Measurements from ENCODE around the gene AFF2. TPM values are rescaled to one million over a fixed set of nuclear protein-coding genes. Genes with fewer than 3 reads are reported as not detected.

AFF2 gene
- total and polyA plus RNA-seq, 10 donors, result 0.04 to 26.6 (median 8.7) TPM

- intact Hi-C loops (cut with DNase I; ENCODE audit: low total_unique reads), result no loop called here
- no peaks in the 10 kb centered on the region for H3K36me3 ChIP-seq
- no peak for TF ChIP-seq POLR2A (IDR thresholded peaks at IDR 0.05)
- TF ChIP-seq POLR2AphosphoS5 (IDR thresholded peaks at IDR 0.05), result no peak
- TF ChIP-seq CTCF (IDR thresholded peaks at IDR 0.05 in 8 of 11, conservative IDR thresholded peaks at IDR 0.05 in 3 of 11), result no peak
- WGBS, 5 donors, result 80 to 85% (median 82%) methylated on average over 4 of the region's 4 CpGs
- H3K27ac ChIP-seq, result no peak overlapping the region
- no peak overlapping the region for H3K4me3 ChIP-seq
- H3K4me1 ChIP-seq, result no peaks in the 10 kb centered on the region
- no peaks in the 10 kb centered on the region for H3K9me3 ChIP-seq
- no peak for DNase-seq
- no peaks in the 10 kb centered on the region for H3K27me3 ChIP-seq (replicated peaks in 1 of 7)
These were observed 26.4 kb upstream of the AFF2 start for GRCh38 chrX:148474030-148474429.

GRCh38 chrX:148492057-148492456 is 8.4 kb upstream of the AFF2 start:
- 73 to 97% (median 88%) methylated on average over 2 of the region's 2 CpGs for WGBS, 5 donors
- no peak overlapping the region for H3K27ac ChIP-seq
- intact Hi-C loops (cut with DNase I; ENCODE audit: low total_unique reads), result no loop called here
- H3K4me1 ChIP-seq, result no peaks in the 10 kb centered on the region
- DNase-seq, result no peak
- TF ChIP-seq CTCF (IDR thresholded peaks at IDR 0.05 in 8 of 11, conservative IDR thresholded peaks at IDR 0.05 in 3 of 11), result no peak
- TF ChIP-seq POLR2AphosphoS5 (IDR thresholded peaks at IDR 0.05), result no peak
- no peak for TF ChIP-seq POLR2A (IDR thresholded peaks at IDR 0.05)
- no peaks in the 10 kb centered on the region for H3K9me3 ChIP-seq
- H3K27me3 ChIP-seq (replicated peaks in 1 of 7), result no peaks in the 10 kb centered on the region
- H3K36me3 ChIP-seq, result no peaks in the 10 kb centered on the region
- no peak overlapping the region for H3K4me3 ChIP-seq

- Histone ChIP-seq H3K9me3 (no peaks in the 10 kb centered on the region), H3K27me3 (replicated peaks in 1 of 7) (peaks cover 0 to 7% (median 0%) of the 10 kb centered on the region in 7 donors), H3K27ac (no peak overlapping the region), H3K4me1 (peaks cover 0 to 4% (median 0%) of the 10 kb centered on the region in 6 donors), H3K4me3 (no peak overlapping the region), H3K36me3 (no peaks in the 10 kb centered on the region)
- no peak for TF ChIP-seq POLR2A (IDR thresholded peaks at IDR 0.05)
- TF ChIP-seq CTCF (IDR thresholded peaks at IDR 0.05 in 8 of 11, conservative IDR thresholded peaks at IDR 0.05 in 3 of 11), result no peak
- TF ChIP-seq POLR2AphosphoS5 (IDR thresholded peaks at IDR 0.05), result no peak
- WGBS, 5 donors, result 31 to 87% (median 56%) methylated on average over 3 of the region's 3 CpGs
- no peak for DNase-seq
- intact Hi-C loops (cut with DNase I; ENCODE audit: low total_unique reads), result no loop called here
These were observed 5.2 kb upstream of the AFF2 start for GRCh38 chrX:148495176-148495575.

- DNase-seq, result peak; percentile 57
- Histone ChIP-seq H3K36me3 (no peaks in the 10 kb centered on the region), H3K27me3 (replicated peaks in 1 of 7) (peaks cover 0 to 32% (median 18%) of the 10 kb centered on the region in 7 donors), H3K27ac (no peak overlapping the region), H3K9me3 (no peaks in the 10 kb centered on the region), H3K4me3 (no peak overlapping the region), H3K4me1 (peaks cover 0 to 20% (median 12%) of the 10 kb centered on the region in 6 donors)
- WGBS, 5 donors, result 31 to 55% (median 36%) methylated on average over 2 to 3 of the region's 3 CpGs
- intact Hi-C loops (cut with DNase I; ENCODE audit: low total_unique reads), result no loop called here
- no peak for TF ChIP-seq CTCF (IDR thresholded peaks at IDR 0.05 in 8 of 11, conservative IDR thresholded peaks at IDR 0.05 in 3 of 11)
- no peak for TF ChIP-seq POLR2A (IDR thresholded peaks at IDR 0.05)
- no peak for TF ChIP-seq POLR2AphosphoS5 (IDR thresholded peaks at IDR 0.05)
These were observed 2.4 kb upstream of the AFF2 start for GRCh38 chrX:148498067-148498466.
